Transverse colon (tissue), 3 donors: Measurements from ENCODE around the gene LMX1B.

Source experiments
- EP300 ChIP-seq: sonication (generic); formaldehyde crosslinking; IDR thresholded peaks from one replicate; pipeline ENCODE4 v1.6.1; 2017; ENCODE audit warnings: antibody characterized with exemption, low read depth
- POLR2A ChIP-seq: fragments of 450-650 bp; IDR thresholded peaks from one replicate; pipeline ENCODE4 v1.6.1; 2016; ENCODE audit warnings: antibody characterized with exemption, mild to moderate bottlenecking, moderate library complexity
- TF ChIP-seq, protein P1 (sequence below), 5 experiments: fragments of 200-600 bp in 3 of 5; fragments of 450-650 bp in 2 of 5; sonication (generic) in 3 of 5; IDR thresholded peaks; 1 replicate in 2 of 5; 2 replicates in 3 of 5; pipeline ENCODE4 v1.5.1; 2016 to 2017; ENCODE audit warnings: antibody characterized with exemption in 5 of 5, inconsistent platforms in 3 of 5, mild to moderate bottlenecking in 2 of 5, moderate library complexity in 1 of 5

DNA sequence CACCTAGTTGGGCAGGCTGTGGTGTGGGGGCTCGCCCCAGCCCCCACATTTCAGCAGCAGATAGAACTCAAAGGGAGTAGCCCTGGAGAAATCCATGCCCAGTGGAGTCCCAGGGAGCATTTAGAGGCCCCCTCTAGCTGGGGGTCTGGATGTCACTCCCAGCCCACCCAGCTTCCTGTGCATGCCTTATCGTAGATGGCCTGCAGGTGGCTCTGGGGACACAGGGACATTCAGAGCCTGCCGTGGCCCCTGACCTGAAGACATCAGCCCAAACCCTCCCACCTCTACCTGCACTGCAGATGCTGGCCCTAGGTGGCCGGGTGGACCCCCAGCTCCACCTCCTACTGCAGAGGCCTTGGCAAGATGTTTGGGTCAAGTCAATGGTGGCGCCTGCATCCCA lies 49.0 kb upstream of the LMX1B start:
- no peak for TF ChIP-seq POLR2A
- TF ChIP-seq, protein P1, sequence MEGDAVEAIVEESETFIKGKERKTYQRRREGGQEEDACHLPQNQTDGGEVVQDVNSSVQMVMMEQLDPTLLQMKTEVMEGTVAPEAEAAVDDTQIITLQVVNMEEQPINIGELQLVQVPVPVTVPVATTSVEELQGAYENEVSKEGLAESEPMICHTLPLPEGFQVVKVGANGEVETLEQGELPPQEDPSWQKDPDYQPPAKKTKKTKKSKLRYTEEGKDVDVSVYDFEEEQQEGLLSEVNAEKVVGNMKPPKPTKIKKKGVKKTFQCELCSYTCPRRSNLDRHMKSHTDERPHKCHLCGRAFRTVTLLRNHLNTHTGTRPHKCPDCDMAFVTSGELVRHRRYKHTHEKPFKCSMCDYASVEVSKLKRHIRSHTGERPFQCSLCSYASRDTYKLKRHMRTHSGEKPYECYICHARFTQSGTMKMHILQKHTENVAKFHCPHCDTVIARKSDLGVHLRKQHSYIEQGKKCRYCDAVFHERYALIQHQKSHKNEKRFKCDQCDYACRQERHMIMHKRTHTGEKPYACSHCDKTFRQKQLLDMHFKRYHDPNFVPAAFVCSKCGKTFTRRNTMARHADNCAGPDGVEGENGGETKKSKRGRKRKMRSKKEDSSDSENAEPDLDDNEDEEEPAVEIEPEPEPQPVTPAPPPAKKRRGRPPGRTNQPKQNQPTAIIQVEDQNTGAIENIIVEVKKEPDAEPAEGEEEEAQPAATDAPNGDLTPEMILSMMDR (IDR thresholded peaks at IDR 0.05) = no peak
- TF ChIP-seq EP300 = no peak
